ENCODE results near the gene DLG2. TPM values are rescaled to one million over a fixed set of nuclear protein-coding genes. Genes with fewer than 3 reads are reported as not detected.

The DLG2 gene
- total RNA-seq, 1 donor from 2014 or later: 0.43 TPM

- Histone ChIP-seq H3K27me3 (no peaks in the 10 kb centered on the region), H3K9me3 (no peaks in the 10 kb centered on the region), H3K4me1 (no peaks in the 10 kb centered on the region), H3K27ac (no peak overlapping the region), H3K4me3 (no peak overlapping the region), H3K36me3 (no peaks in the 10 kb centered on the region)
- intact Hi-C loops (cut with DNase I): no loop called here
- TF ChIP-seq CTCF (IDR thresholded peaks at IDR 0.05): peak in 1 of 3 experiments; percentile 31
- no peak for DNase-seq (ENCODE audit: low spot score in 2 of 2)
Measured at GRCh38 chr11:84780689-84781293, 846.4 kb downstream of the DLG2 start.

- intact Hi-C loops (cut with DNase I): no loop called here
- no peak for DNase-seq (ENCODE audit: low spot score in 2 of 2)
- Histone ChIP-seq H3K4me3 (no peak overlapping the region), H3K9me3 (peaks cover 5 to 7% of the 10 kb centered on the region in 2 donors), H3K36me3 (no peaks in the 10 kb centered on the region), H3K27ac (no peak overlapping the region), H3K27me3 (no peaks in the 10 kb centered on the region), H3K4me1 (no peaks in the 10 kb centered on the region)
- TF ChIP-seq CTCF (IDR thresholded peaks at IDR 0.05): no peak
Measured at GRCh38 chr11:84775503-84775902, 851.6 kb downstream of the DLG2 start.

- Histone ChIP-seq H3K27me3 (no peaks in the 10 kb centered on the region), H3K36me3 (no peaks in the 10 kb centered on the region), H3K9me3 (no peaks in the 10 kb centered on the region), H3K4me1 (no peaks in the 10 kb centered on the region), H3K4me3 (no peak overlapping the region), H3K27ac (no peak overlapping the region)
- DNase-seq (ENCODE audit: low spot score in 2 of 2): no peak
- no peak for TF ChIP-seq CTCF (IDR thresholded peaks at IDR 0.05)
- intact Hi-C loops (cut with DNase I): no loop called here
Measured at GRCh38 chr11:84763931-84764330, 863.2 kb downstream of the DLG2 start.

- Histone ChIP-seq H3K4me1 (no peaks in the 10 kb centered on the region), H3K27me3 (no peaks in the 10 kb centered on the region), H3K9me3 (no peaks in the 10 kb centered on the region), H3K27ac (no peak overlapping the region), H3K36me3 (no peaks in the 10 kb centered on the region), H3K4me3 (no peak overlapping the region)
- no peak for DNase-seq (ENCODE audit: low spot score in 2 of 2)
- no peak for TF ChIP-seq CTCF (IDR thresholded peaks at IDR 0.05)
- intact Hi-C loops (cut with DNase I): no loop called here
Measured at GRCh38 chr11:84757711-84758110, 869.4 kb downstream of the DLG2 start.

- intact Hi-C loops (cut with DNase I): no loop called here
- no peaks in the 10 kb centered on the region for H3K4me1 ChIP-seq
- no peaks in the 10 kb centered on the region for H3K9me3 ChIP-seq
- no peaks in the 10 kb centered on the region for H3K36me3 ChIP-seq
- TF ChIP-seq CTCF (IDR thresholded peaks at IDR 0.05): no peak
- no peak overlapping the region for H3K27ac ChIP-seq
- H3K4me3 ChIP-seq: no peak overlapping the region
- DNase-seq (ENCODE audit: low spot score in 2 of 2): no peak
- H3K27me3 ChIP-seq: no peaks in the 10 kb centered on the region
Measured at GRCh38 chr11:84751371-84751770, 875.8 kb downstream of the DLG2 start.

GRCh38 chr11:84747871-84748270 is 879.3 kb downstream of the DLG2 start:
- no peak for TF ChIP-seq CTCF (IDR thresholded peaks at IDR 0.05)
- H3K27me3 ChIP-seq: no peaks in the 10 kb centered on the region
- intact Hi-C loops (cut with DNase I): no loop called here

More at GRCh38 chr11:84747871-84748270, 879.3 kb downstream of the DLG2 start:
- H3K4me3 ChIP-seq: no peak overlapping the region
- no peaks in the 10 kb centered on the region for H3K4me1 ChIP-seq
- H3K36me3 ChIP-seq: no peaks in the 10 kb centered on the region
- no peak for DNase-seq (ENCODE audit: low spot score in 2 of 2)
- no peaks in the 10 kb centered on the region for H3K9me3 ChIP-seq
- no peak overlapping the region for H3K27ac ChIP-seq
